Endodermal cell (in vitro differentiated cells): ENCODE data around the gene ARCN1. TPM values are rescaled to one million over a fixed set of nuclear protein-coding genes. Genes with fewer than 3 reads are reported as not detected.

ENCODE experiments used
- DNase-seq: peaks from one replicate; pipeline ENCODE4 v3.0.0-alpha.2; 2017
- H3K27ac ChIP-seq: 2 replicates; pipeline ENCODE4 v1.5.1; 2013; ENCODE audit warnings: mild to moderate bottlenecking, low read depth, low read length, moderate library complexity
- H3K27me3 ChIP-seq: 2 replicates; pipeline ENCODE4 v1.6.1; 2013; ENCODE audit warnings: mild to moderate bottlenecking, low read length, moderate library complexity; ENCODE audit not compliant: insufficient read depth, control insufficient read depth, poor library complexity, severe bottlenecking
- H3K36me3 ChIP-seq: 2 replicates; pipeline ENCODE4 v1.7.0; 2013; ENCODE audit warnings: mild to moderate bottlenecking, low read length, moderate library complexity; ENCODE audit not compliant: control insufficient read depth, insufficient read depth
- H3K4me1 ChIP-seq: one replicate; pipeline ENCODE4 v1.7.0; 2013; ENCODE audit warnings: low read length; ENCODE audit not compliant: control insufficient read depth, insufficient read depth
- H3K4me3 ChIP-seq: 2 replicates; pipeline ENCODE4 v1.5.1; 2013; ENCODE audit warnings: mild to moderate bottlenecking, low read length, moderate library complexity
- H3K9ac ChIP-seq: 2 replicates; pipeline ENCODE4 v1.6.1; 2013; ENCODE audit warnings: mild to moderate bottlenecking, low read length, moderate library complexity; ENCODE audit not compliant: poor library complexity, severe bottlenecking; ENCODE audit errors: extremely low read depth
- H3K9me3 ChIP-seq: 2 replicates; pipeline ENCODE4 v1.6.1; 2013; ENCODE audit warnings: mild to moderate bottlenecking, low read length, moderate library complexity; ENCODE audit not compliant: control insufficient read depth
- H3K27ac Mint-ChIP-seq: 2 replicates; pipeline ENCODE4 v1.8.0; 2020; ENCODE audit warnings: mixed read lengths
- H3K27me3 Mint-ChIP-seq: 2 replicates; pipeline ENCODE4 v1.8.0; 2021; ENCODE audit warnings: mild to moderate bottlenecking, mixed read lengths; ENCODE audit not compliant: insufficient read depth
- H3K36me3 Mint-ChIP-seq: 2 replicates; pipeline ENCODE4 v1.8.0; 2020; ENCODE audit warnings: low read depth, mixed read lengths
- H3K4me1 Mint-ChIP-seq: 2 replicates; pipeline ENCODE4 v1.8.0; 2020; ENCODE audit warnings: mixed read lengths
- H3K4me3 Mint-ChIP-seq: 2 replicates; pipeline ENCODE4 v1.8.0; 2020; ENCODE audit warnings: mild to moderate bottlenecking, moderate library complexity, mixed read lengths
- H3K9me3 Mint-ChIP-seq: 2 replicates; pipeline ENCODE4 v1.8.0; 2020; ENCODE audit warnings: mild to moderate bottlenecking, mixed read lengths
- CTCF ChIP-seq: fragments of 200-600 bp; sonication (generic); conservative IDR thresholded peaks from 2 replicates; pipeline ENCODE4 v1.5.0; 2021; ENCODE audit warnings: antibody characterized with exemption, mild to moderate bottlenecking
- WGBS, 2 experiments: methylation state at CpG; one replicate each; pipeline versions ENCODE4 v1.1.5 to v1.1.7; 2013; ENCODE audit warnings: missing lambda C conversion rate in 2 of 2, mixed read lengths in 1 of 2; ENCODE audit not compliant: insufficient coverage in 1 of 2, insufficient read length in 1 of 2; 5-methylcytosine and 5-hydroxymethylcytosine counted together
- total RNA-seq, 2 donors: library from RNA; stranded (reverse); fragmentation: NEBNext Ultra II Directional in 1 of 2; extraction: Animal tissue kit (Norgen Biotek cat#: 25700) in 1 of 2; gene quantifications; 2 replicates in 1 of 2; 3 replicates in 1 of 2; pipeline ENCODE4 v1.2.1, GENCODE V29; 2021

Gene ARCN1
- total RNA-seq, 2 donors from 2014 or later, result 130 to 161 TPM

- Mint-ChIP-seq H3K27ac (peak overlapping the region; percentile 5), H3K27me3 (peaks cover 13% of the 10 kb centered on the region), H3K9me3 (no peaks in the 10 kb centered on the region), H3K4me1 (peaks cover 32% of the 10 kb centered on the region), H3K36me3 (no peaks in the 10 kb centered on the region), H3K4me3 (peak overlapping the region; percentile 74)
- Histone ChIP-seq H3K9ac (peak overlapping the region; percentile 52), H3K4me3 (peak overlapping the region; percentile 83), H3K4me1 (no peaks in the 10 kb centered on the region), H3K9me3 (no peaks in the 10 kb centered on the region), H3K36me3 (peaks cover 9% of the 10 kb centered on the region), H3K27me3 (no peaks in the 10 kb centered on the region), H3K27ac (peak overlapping the region; percentile 76)
- no peak for TF ChIP-seq CTCF
- WGBS, 2 experiments, result 20 to 38% methylated on average over 1 to 3 of the region's 4 CpGs
- no peak for DNase-seq
These were observed 49.7 kb downstream of the ARCN1 start for GRCh38 chr11:118621784-118622375.

- 74 to 75% methylated on average over 5 to 9 of the region's 9 CpGs for WGBS, 2 experiments
- Mint-ChIP-seq H3K27ac (peak overlapping the region; percentile 48), H3K4me3 (peak overlapping the region; percentile 74), H3K9me3 (no peaks in the 10 kb centered on the region), H3K27me3 (peaks cover 9% of the 10 kb centered on the region), H3K4me1 (peaks cover 31% of the 10 kb centered on the region), H3K36me3 (peaks cover 6% of the 10 kb centered on the region)
- DNase-seq, result no peak
- Histone ChIP-seq H3K9me3 (no peaks in the 10 kb centered on the region), H3K9ac (no peak overlapping the region), H3K27ac (peak overlapping the region; percentile 27), H3K36me3 (peaks cover 13% of the 10 kb centered on the region), H3K4me3 (peak overlapping the region; percentile 83), H3K27me3 (no peaks in the 10 kb centered on the region), H3K4me1 (no peaks in the 10 kb centered on the region)
- TF ChIP-seq CTCF, result no peak
These were observed 50.4 kb downstream of the ARCN1 start for GRCh38 chr11:118622376-118623268.

- H3K27me3 ChIP-seq, result no peaks in the 10 kb centered on the region
- H3K27ac ChIP-seq, result peak overlapping the region; percentile 27
- H3K9me3 ChIP-seq, result no peaks in the 10 kb centered on the region
- no peak overlapping the region for H3K4me3 ChIP-seq
- peak overlapping the region; percentile 48 for H3K27ac Mint-ChIP-seq
- no peaks in the 10 kb centered on the region for H3K9me3 Mint-ChIP-seq
- no peak overlapping the region for H3K4me3 Mint-ChIP-seq
- H3K4me1 ChIP-seq, result no peaks in the 10 kb centered on the region
- no peak for TF ChIP-seq CTCF
- WGBS, 2 experiments, result 88 to 92% methylated on average over 3 to 4 of the region's 4 CpGs
- peaks cover 8% of the 10 kb centered on the region for H3K27me3 Mint-ChIP-seq
- H3K4me1 Mint-ChIP-seq, result peaks cover 26% of the 10 kb centered on the region
- peaks cover 11% of the 10 kb centered on the region for H3K36me3 Mint-ChIP-seq
- H3K36me3 ChIP-seq, result peaks cover 19% of the 10 kb centered on the region
- no peak for DNase-seq
- H3K9ac ChIP-seq, result no peak overlapping the region
These were observed 51.1 kb downstream of the ARCN1 start for GRCh38 chr11:118623269-118623655.
